ENCODE results near the gene MYH9. TPM values are rescaled to one million over a fixed set of nuclear protein-coding genes. Genes with fewer than 3 reads are reported as not detected.
A peak's percentile ranks its signal among the peaks of the same experiment; 100 is the strongest.

The MYH9 gene
- total RNA-seq, 1 experiment from 2014 or later = 653 TPM

GRCh38 chr22:36238373-36239149 is 149.2 kb downstream of the MYH9 start:
- Mint-ChIP-seq H3K4me1 (ENCODE audit: insufficient read depth, unreplicated experiment) (peaks cover 28% of the 10 kb centered on the region), H3K9me3 (ENCODE audit: unreplicated experiment) (peaks cover 16% of the 10 kb centered on the region), H3K4me3 (ENCODE audit: unreplicated experiment) (peak overlapping the region; percentile 97), H3K27me3 (ENCODE audit: insufficient read depth, unreplicated experiment) (no peaks in the 10 kb centered on the region), H3K27ac (ENCODE audit: low read depth, unreplicated experiment) (peak overlapping the region; percentile 97), H3K36me3 (ENCODE audit: insufficient read depth, unreplicated experiment) (peaks cover 33% of the 10 kb centered on the region)
- peak; percentile 13 for DNase-seq (ENCODE audit: unreplicated experiment)
- TSS peak; percentile 54 for BruUV-seq (replicated peaks)
- TF ChIP-seq CTCF (IDR thresholded peaks at IDR 0.05; ENCODE audit: unreplicated experiment) = no peak
- CTCF ChIA-PET = interaction anchor here (0.6 to 4.4 kb wide), 23 partner anchors 10 to 612 kb away, joined by 3 to 25 read pairs (median 5); partner anchors contain the start of gene APOL1
- intact Hi-C loops (cut with micrococcal nuclease) = loop anchor here (1.0 to 5.0 kb wide), 2 partner anchors 41 to 93 kb away; no protein-coding TSS in a partner anchor
- POLR2A ChIA-PET = interaction anchor here (0.8 to 2.6 kb wide), 15 partner anchors 12 to 243 kb away, joined by 3 to 7 read pairs (median 3); partner anchors contain the start of gene TXN2

DNA sequence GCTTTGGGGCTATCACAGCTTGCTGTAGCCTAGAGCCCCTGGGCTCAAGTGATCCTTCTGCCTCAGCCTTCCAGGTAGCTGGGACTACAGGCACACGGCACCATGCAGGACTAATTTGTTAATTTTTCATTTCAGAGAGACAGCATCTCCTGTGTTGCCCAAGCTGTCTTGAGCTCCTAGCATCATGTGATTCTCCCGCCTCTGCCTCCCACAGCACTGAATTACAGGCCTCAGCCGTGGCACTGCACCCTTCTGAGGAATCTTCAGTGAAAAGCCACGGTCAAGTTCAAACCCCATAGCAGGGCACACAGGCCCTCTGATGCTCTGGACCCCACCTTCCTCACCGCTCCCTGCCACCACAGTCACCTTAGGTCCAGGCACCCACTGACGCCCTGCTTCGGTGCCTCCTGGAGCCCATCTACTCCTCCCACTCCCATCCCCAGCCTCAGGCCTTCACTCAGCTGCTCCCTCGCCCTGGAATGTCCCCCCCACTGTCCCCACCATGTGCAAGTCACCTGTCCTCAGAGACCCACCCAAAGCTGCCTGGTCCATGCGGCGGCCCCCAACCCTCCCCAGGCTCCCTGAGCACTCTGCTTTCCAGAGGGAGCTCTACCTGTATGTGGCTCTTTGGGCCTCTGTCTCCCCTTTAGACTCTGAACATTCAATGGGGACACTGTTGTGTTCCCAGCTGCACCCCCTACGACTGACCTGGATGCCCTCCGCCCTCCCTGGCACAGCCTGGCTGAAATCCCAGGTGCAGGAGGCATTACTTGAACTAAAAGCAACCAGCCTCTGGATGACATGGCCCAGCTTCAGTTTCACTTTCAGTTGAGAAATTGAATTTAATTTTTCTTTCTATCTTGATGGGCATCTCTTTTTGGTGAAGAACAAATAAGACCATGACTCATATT is 150.1 kb downstream of the MYH9 start:
- TF ChIP-seq CTCF (IDR thresholded peaks at IDR 0.05; ENCODE audit: unreplicated experiment) = no peak
- peak overlapping the region; percentile 97 for H3K27ac Mint-ChIP-seq (ENCODE audit: low read depth, unreplicated experiment)
- H3K27me3 Mint-ChIP-seq (ENCODE audit: insufficient read depth, unreplicated experiment) = no peaks in the 10 kb centered on the region
- BruUV-seq (replicated peaks) = no TSS peak
- intact Hi-C loops (cut with micrococcal nuclease) = loop anchor here (5.0 kb wide), 1 partner anchor 40 kb away; no protein-coding TSS in a partner anchor
- H3K36me3 Mint-ChIP-seq (ENCODE audit: insufficient read depth, unreplicated experiment) = peaks cover 33% of the 10 kb centered on the region
- ChIA-PET POLR2A (interaction anchor here (0.6 to 2.6 kb wide), 5 partner anchors 17 to 97 kb away, joined by 3 to 7 read pairs (median 3); no protein-coding TSS in a partner anchor), CTCF (interaction anchor here (0.6 to 4.4 kb wide), 8 partner anchors 37 to 611 kb away, joined by 3 to 25 read pairs (median 4); no protein-coding TSS in a partner anchor)
- peak overlapping the region; percentile 97 for H3K4me3 Mint-ChIP-seq (ENCODE audit: unreplicated experiment)
- no peak for DNase-seq (ENCODE audit: unreplicated experiment)
- peaks cover 16% of the 10 kb centered on the region for H3K9me3 Mint-ChIP-seq (ENCODE audit: unreplicated experiment)
- H3K4me1 Mint-ChIP-seq (ENCODE audit: insufficient read depth, unreplicated experiment) = peaks cover 28% of the 10 kb centered on the region

- TF ChIP-seq CTCF (IDR thresholded peaks at IDR 0.05; ENCODE audit: unreplicated experiment) = no peak
- no TSS peak for BruUV-seq (replicated peaks)
- Mint-ChIP-seq H3K27me3 (ENCODE audit: insufficient read depth, unreplicated experiment) (no peaks in the 10 kb centered on the region), H3K27ac (ENCODE audit: low read depth, unreplicated experiment) (no peak overlapping the region), H3K9me3 (ENCODE audit: unreplicated experiment) (peaks cover 16% of the 10 kb centered on the region), H3K4me3 (ENCODE audit: unreplicated experiment) (peak overlapping the region; percentile 97), H3K4me1 (ENCODE audit: insufficient read depth, unreplicated experiment) (peaks cover 28% of the 10 kb centered on the region), H3K36me3 (ENCODE audit: insufficient read depth, unreplicated experiment) (peaks cover 41% of the 10 kb centered on the region)
- ChIA-PET POLR2A (interaction anchor here (0.6 kb wide), 2 partner anchors 95 to 1992 kb away, joined by 3 read pairs; no protein-coding TSS in a partner anchor), CTCF (interaction anchor here (0.9 to 4.4 kb wide), 4 partner anchors 9 to 92 kb away, joined by 3 to 25 read pairs (median 4); no protein-coding TSS in a partner anchor)
- intact Hi-C loops (cut with micrococcal nuclease) = loop anchor here (5.0 kb wide), 1 partner anchor 39 kb away; no protein-coding TSS in a partner anchor
- no peak for DNase-seq (ENCODE audit: unreplicated experiment)
Observed at GRCh38 chr22:36236388-36237319, 151.1 kb downstream of the MYH9 start.

Data from MCF 10A (cell line).